HEK293 (cell line): ENCODE measurements around the gene ACTA2.

Experiments used
- EGR2 ChIP-seq: fragments of 450-650 bp; formaldehyde crosslinking; IDR thresholded peaks from 2 replicates; pipeline ENCODE4 v1.5.1; 2016; ENCODE audit warnings: low read depth, missing biosample characterization, missing genetic modification characterization
- GFI1B ChIP-seq: fragments of 450-650 bp; formaldehyde crosslinking; IDR thresholded peaks from 2 replicates; pipeline ENCODE4 v1.5.1; 2016; ENCODE audit warnings: missing biosample characterization, missing genetic modification characterization
- KLF1 ChIP-seq: fragments of 450-650 bp; formaldehyde crosslinking; IDR thresholded peaks from 2 replicates; pipeline ENCODE4 v1.5.1; 2016; ENCODE audit warnings: missing biosample characterization, missing genetic modification characterization
- MZF1 ChIP-seq: fragments of 450-650 bp; formaldehyde crosslinking; IDR thresholded peaks from 2 replicates; pipeline ENCODE4 v1.5.1; 2017; ENCODE audit warnings: missing biosample characterization, missing genetic modification characterization, borderline replicate concordance
- OSR2 ChIP-seq: fragments of 450-650 bp; formaldehyde crosslinking; IDR thresholded peaks from 2 replicates; pipeline ENCODE4 v1.5.1; 2016; ENCODE audit warnings: missing biosample characterization, missing genetic modification characterization
- SCRT1 ChIP-seq: fragments of 450-650 bp; formaldehyde crosslinking; IDR thresholded peaks from 2 replicates; pipeline ENCODE4 v1.5.1; 2016; ENCODE audit warnings: missing biosample characterization, missing genetic modification characterization, borderline replicate concordance
- ZFP3 ChIP-seq: fragments of 450-650 bp; formaldehyde crosslinking; IDR thresholded peaks from 2 replicates; pipeline ENCODE4 v1.5.1; 2016; ENCODE audit warnings: low read depth, missing biosample characterization, missing genetic modification characterization
- ZNF132 ChIP-seq: fragments of 450-650 bp; formaldehyde crosslinking; IDR thresholded peaks from 2 replicates; pipeline ENCODE4 v1.5.1; 2017; ENCODE audit warnings: missing biosample characterization, missing genetic modification characterization, borderline replicate concordance
- ZNF138 ChIP-seq: fragments of 450-650 bp; formaldehyde crosslinking; IDR thresholded peaks from 2 replicates; pipeline ENCODE4 v1.5.1; 2016; ENCODE audit warnings: missing biosample characterization, missing genetic modification characterization, borderline replicate concordance
- ZNF155 ChIP-seq: fragments of 450-650 bp; formaldehyde crosslinking; IDR thresholded peaks from 2 replicates; pipeline ENCODE4 v1.5.1; 2016; ENCODE audit warnings: missing biosample characterization, missing genetic modification characterization
- ZNF16 ChIP-seq: fragments of 450-650 bp; formaldehyde crosslinking; IDR thresholded peaks from 2 replicates; pipeline ENCODE4 v1.5.1; 2016; ENCODE audit warnings: low read depth, missing biosample characterization, missing genetic modification characterization
- ZNF184 ChIP-seq: fragments of 450-650 bp; IDR thresholded peaks from 2 replicates; pipeline ENCODE4 v1.5.1; 2018; ENCODE audit warnings: missing biosample characterization, mild to moderate bottlenecking, missing genetic modification characterization
- ZNF2 ChIP-seq: fragments of 450-650 bp; formaldehyde crosslinking; IDR thresholded peaks from 2 replicates; pipeline ENCODE4 v1.5.1; 2016; ENCODE audit warnings: missing biosample characterization, missing genetic modification characterization
- ZNF202 ChIP-seq: fragments of 450-650 bp; formaldehyde crosslinking; IDR thresholded peaks from 2 replicates; pipeline ENCODE4 v1.5.1; 2016; ENCODE audit warnings: missing biosample characterization, missing genetic modification characterization, borderline replicate concordance
- ZNF23 ChIP-seq: fragments of 450-650 bp; formaldehyde crosslinking; IDR thresholded peaks from 2 replicates; pipeline ENCODE4 v1.5.1; 2016; ENCODE audit warnings: missing biosample characterization, missing genetic modification characterization, borderline replicate concordance
- ZNF292 ChIP-seq: fragments of 450-650 bp; formaldehyde crosslinking; IDR thresholded peaks from 2 replicates; pipeline ENCODE4 v1.5.1; 2016; ENCODE audit warnings: low read depth, missing biosample characterization, missing genetic modification characterization, borderline replicate concordance
- ZNF335 ChIP-seq: fragments of 450-650 bp; formaldehyde crosslinking; conservative IDR thresholded peaks from 2 replicates; pipeline ENCODE4 v1.5.1; 2016; ENCODE audit warnings: missing biosample characterization, missing genetic modification characterization
- ZNF394 ChIP-seq: fragments of 450-650 bp; formaldehyde crosslinking; IDR thresholded peaks from 2 replicates; pipeline ENCODE4 v1.5.1; 2016; ENCODE audit warnings: missing biosample characterization, missing genetic modification characterization, mild to moderate bottlenecking, moderate library complexity, borderline replicate concordance
- ZNF404 ChIP-seq: fragments of 450-650 bp; formaldehyde crosslinking; IDR thresholded peaks from 2 replicates; pipeline ENCODE4 v1.5.1; 2017; ENCODE audit warnings: missing biosample characterization, missing genetic modification characterization
- ZNF423 ChIP-seq: fragments of 450-650 bp; formaldehyde crosslinking; IDR thresholded peaks from 2 replicates; pipeline ENCODE4 v1.5.1; 2016; ENCODE audit warnings: missing biosample characterization, missing genetic modification characterization
- ZNF473 ChIP-seq: fragments of 450-650 bp; formaldehyde crosslinking; IDR thresholded peaks from 2 replicates; pipeline ENCODE4 v1.5.1; 2017; ENCODE audit warnings: missing biosample characterization, missing genetic modification characterization
- ZNF514 ChIP-seq: fragments of 450-650 bp; formaldehyde crosslinking; IDR thresholded peaks from 2 replicates; pipeline ENCODE4 v1.5.1; 2016; ENCODE audit warnings: missing biosample characterization, missing genetic modification characterization
- ZNF530 ChIP-seq: fragments of 450-650 bp; formaldehyde crosslinking; IDR thresholded peaks from 2 replicates; pipeline ENCODE4 v1.5.1; 2016; ENCODE audit warnings: low read depth, missing biosample characterization, missing genetic modification characterization
- ZNF558 ChIP-seq: fragments of 450-650 bp; formaldehyde crosslinking; IDR thresholded peaks from 2 replicates; pipeline ENCODE4 v1.5.1; 2016; ENCODE audit warnings: missing biosample characterization, missing genetic modification characterization
- ZNF585B ChIP-seq: fragments of 450-650 bp; formaldehyde crosslinking; IDR thresholded peaks from 2 replicates; pipeline ENCODE4 v1.5.1; 2016; ENCODE audit warnings: missing biosample characterization, missing genetic modification characterization
- ZNF621 ChIP-seq: fragments of 450-650 bp; formaldehyde crosslinking; IDR thresholded peaks from 2 replicates; pipeline ENCODE4 v1.5.1; 2017; ENCODE audit warnings: missing biosample characterization, missing genetic modification characterization
- ZNF623 ChIP-seq: fragments of 450-650 bp; formaldehyde crosslinking; IDR thresholded peaks from 2 replicates; pipeline ENCODE4 v1.5.1; 2016; ENCODE audit warnings: missing biosample characterization, missing genetic modification characterization
- ZNF664 ChIP-seq: fragments of 450-650 bp; formaldehyde crosslinking; IDR thresholded peaks from 2 replicates; pipeline ENCODE4 v1.5.1; 2016; ENCODE audit warnings: missing biosample characterization, missing genetic modification characterization
- ZNF76 ChIP-seq: fragments of 450-650 bp; formaldehyde crosslinking; IDR thresholded peaks from 2 replicates; pipeline ENCODE4; 2016; ENCODE audit warnings: low read depth, missing biosample characterization, missing genetic modification characterization, borderline replicate concordance
- TF ChIP-seq, protein P1 (sequence below): fragments of 450-650 bp; formaldehyde crosslinking; IDR thresholded peaks from 2 replicates; pipeline ENCODE4 v1.5.1; 2017; ENCODE audit warnings: missing biosample characterization, missing genetic modification characterization
- TF ChIP-seq, protein P2 (sequence below): fragments of 450-650 bp; IDR thresholded peaks from 2 replicates; pipeline ENCODE4 v1.5.1; 2018; ENCODE audit warnings: missing biosample characterization, mild to moderate bottlenecking, missing genetic modification characterization
- TF ChIP-seq, protein P3 (sequence below): fragments of 450-650 bp; formaldehyde crosslinking; IDR thresholded peaks from 2 replicates; pipeline ENCODE4 v1.5.1; 2016; ENCODE audit warnings: missing biosample characterization, missing genetic modification characterization

The ACTA2 gene

DNA sequence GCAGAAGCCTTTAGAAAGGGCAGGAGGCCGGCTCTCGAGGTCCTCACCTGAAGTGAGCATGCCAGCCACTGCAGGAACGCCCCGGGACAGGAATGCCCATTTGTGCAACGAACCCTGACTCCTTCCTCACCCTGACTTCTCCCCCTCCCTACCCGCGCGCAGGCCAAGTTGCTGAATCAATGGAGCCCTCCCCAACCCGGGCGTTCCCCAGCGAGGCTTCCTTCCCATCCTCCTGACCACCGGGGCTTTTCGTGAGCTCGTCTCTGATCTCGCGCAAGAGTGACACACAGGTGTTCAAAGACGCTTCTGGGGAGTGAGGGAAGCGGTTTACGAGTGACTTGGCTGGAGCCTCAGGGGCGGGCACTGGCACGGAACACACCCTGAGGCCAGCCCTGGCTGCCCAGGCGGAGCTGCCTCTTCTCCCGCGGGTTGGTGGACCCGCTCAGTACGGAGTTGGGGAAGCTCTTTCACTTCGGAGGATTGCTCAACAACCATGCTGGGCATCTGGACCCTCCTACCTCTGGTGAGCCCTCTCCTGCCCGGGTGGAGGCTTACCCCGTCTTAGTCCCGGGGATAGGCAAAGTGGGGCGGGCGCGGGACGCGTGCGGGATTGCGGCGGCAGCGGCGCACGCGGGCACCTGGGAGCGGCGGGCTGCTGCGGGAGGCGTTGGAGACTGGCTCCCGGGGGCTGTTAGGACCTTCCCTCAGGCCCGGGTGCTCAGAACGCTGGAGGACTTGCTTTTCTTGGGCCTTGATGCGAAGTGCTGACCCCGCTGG is 38.0 kb upstream of the ACTA2 start, which contains the start of gene FAS (continued):
- TF ChIP-seq ZFP3 (tag by site-specific recombination) (no peak), ZNF155 (tag by site-specific recombination) (no peak), ZNF202 (no peak), ZNF423 (tag by site-specific recombination) (no peak), KLF1 (tag by site-specific recombination) (peak; percentile 68), SCRT1 (no peak), ZNF530 (no peak), ZNF16 (tag by site-specific recombination) (no peak), ZNF404 (tag by site-specific recombination) (no peak), ZNF184 (tag by site-specific recombination) (no peak), ZNF664 (no peak), ZNF76 (tag by site-specific recombination) (no peak), ZNF621 (tag by site-specific recombination) (no peak), ZNF132 (tag by site-specific recombination) (no peak), EGR2 (tag by site-specific recombination) (no peak), ZNF335 (tag by site-specific recombination) (peak; percentile 97), ZNF623 (tag by site-specific recombination) (no peak), ZNF558 (tag by site-specific recombination) (no peak), ZNF514 (tag by site-specific recombination) (no peak), ZNF473 (tag by site-specific recombination) (no peak), GFI1B (tag by site-specific recombination) (no peak), ZNF23 (tag by site-specific recombination) (no peak), ZNF585B (tag by site-specific recombination) (no peak), ZNF394 (tag by site-specific recombination) (no peak; the same call in 1 of the 2 replicates), ZNF2 (tag by site-specific recombination) (0 out of 2 replicates have a peak, but pooled peaks have one; percentile 23), ZNF138 (tag by site-specific recombination) (no peak), ZNF292 (tag by site-specific recombination) (no peak), MZF1 (tag by site-specific recombination) (no peak), OSR2 (no peak)
- TF ChIP-seq, protein P1, sequence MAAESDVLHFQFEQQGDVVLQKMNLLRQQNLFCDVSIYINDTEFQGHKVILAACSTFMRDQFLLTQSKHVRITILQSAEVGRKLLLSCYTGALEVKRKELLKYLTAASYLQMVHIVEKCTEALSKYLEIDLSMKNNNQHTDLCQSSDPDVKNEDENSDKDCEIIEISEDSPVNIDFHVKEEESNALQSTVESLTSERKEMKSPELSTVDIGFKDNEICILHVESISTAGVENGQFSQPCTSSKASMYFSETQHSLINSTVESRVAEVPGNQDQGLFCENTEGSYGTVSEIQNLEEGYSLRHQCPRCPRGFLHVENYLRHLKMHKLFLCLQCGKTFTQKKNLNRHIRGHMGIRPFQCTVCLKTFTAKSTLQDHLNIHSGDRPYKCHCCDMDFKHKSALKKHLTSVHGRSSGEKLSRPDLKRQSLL (tag by site-specific recombination) = no peak
- TF ChIP-seq, protein P2, sequence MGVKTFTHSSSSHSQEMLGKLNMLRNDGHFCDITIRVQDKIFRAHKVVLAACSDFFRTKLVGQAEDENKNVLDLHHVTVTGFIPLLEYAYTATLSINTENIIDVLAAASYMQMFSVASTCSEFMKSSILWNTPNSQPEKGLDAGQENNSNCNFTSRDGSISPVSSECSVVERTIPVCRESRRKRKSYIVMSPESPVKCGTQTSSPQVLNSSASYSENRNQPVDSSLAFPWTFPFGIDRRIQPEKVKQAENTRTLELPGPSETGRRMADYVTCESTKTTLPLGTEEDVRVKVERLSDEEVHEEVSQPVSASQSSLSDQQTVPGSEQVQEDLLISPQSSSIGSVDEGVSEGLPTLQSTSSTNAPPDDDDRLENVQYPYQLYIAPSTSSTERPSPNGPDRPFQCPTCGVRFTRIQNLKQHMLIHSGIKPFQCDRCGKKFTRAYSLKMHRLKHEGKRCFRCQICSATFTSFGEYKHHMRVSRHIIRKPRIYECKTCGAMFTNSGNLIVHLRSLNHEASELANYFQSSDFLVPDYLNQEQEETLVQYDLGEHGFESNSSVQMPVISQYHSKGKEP (tag by site-specific recombination) = no peak
- TF ChIP-seq, protein P3, sequence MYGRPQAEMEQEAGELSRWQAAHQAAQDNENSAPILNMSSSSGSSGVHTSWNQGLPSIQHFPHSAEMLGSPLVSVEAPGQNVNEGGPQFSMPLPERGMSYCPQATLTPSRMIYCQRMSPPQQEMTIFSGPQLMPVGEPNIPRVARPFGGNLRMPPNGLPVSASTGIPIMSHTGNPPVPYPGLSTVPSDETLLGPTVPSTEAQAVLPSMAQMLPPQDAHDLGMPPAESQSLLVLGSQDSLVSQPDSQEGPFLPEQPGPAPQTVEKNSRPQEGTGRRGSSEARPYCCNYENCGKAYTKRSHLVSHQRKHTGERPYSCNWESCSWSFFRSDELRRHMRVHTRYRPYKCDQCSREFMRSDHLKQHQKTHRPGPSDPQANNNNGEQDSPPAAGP (tag by site-specific recombination) = peak; percentile 40
- TF ChIP-seq, all 188 proteins: peak for 35
